HuH-7 (cell line): ENCODE data around the gene LENEP.

Source experiments
- DNase-seq: peaks from one replicate; pipeline ENCODE4 v3.0.0; 2011; ENCODE audit warnings: low spot score

The LENEP gene

DNA sequence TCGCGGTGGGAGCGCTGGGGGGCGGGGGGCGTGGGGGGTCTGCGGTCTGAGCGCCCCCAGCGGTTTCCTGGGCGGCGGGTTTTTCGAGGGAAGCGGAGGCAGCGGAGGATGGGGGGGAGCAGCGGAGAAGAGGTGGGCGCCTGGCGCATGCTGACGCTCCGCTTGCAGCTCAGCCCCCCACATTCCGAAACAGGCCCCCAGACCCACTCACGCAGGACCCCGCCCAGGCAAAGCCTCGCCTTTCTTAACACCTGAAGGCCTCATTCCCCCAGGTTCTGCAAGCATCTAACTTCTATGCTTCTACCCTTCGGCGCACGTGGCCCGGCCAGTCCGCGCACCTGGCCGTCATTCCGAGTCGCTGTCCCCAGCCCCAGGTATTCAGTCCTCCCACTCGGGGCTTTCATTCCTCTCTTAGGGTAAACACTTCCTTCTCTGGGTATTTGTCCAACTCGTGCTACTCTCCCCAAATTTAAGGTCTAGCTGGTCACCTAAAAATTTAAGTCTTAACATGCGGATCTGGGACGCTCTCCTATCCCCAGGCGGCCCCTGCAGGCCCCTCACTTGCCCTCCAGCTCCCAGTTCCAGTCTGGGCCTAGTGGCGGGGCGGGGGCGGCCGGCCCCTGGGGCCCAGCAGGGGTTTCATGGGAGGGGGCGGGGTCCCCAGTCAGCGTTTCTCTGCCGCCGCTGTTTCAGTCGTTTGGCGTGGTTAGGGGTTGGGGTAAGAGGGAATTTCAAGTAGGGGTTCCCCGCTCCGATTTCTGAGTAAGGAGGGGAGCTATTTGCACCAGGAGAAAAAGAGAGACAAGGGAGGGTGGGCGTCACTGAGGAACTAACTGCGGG is 6.4 kb downstream of the LENEP start:
- peak; percentile 79 for DNase-seq

DNA sequence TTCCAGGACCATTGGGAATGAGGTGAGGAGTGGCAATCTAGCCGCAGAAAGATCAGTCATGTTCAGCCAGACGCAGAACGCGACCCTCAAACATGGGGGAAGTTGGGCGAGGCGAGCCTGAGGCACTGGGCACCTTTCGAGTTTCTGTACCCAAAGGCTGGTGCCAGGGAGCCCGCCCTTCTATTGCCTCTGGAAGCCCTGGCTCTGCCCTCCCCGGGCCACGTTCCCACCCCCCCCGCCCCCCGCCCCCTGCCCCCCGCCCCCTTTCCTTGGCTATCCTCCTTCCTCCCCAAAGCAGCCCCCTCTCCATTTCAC is 7.0 kb downstream of the LENEP start:
- DNase-seq = peak; percentile 54

DNA sequence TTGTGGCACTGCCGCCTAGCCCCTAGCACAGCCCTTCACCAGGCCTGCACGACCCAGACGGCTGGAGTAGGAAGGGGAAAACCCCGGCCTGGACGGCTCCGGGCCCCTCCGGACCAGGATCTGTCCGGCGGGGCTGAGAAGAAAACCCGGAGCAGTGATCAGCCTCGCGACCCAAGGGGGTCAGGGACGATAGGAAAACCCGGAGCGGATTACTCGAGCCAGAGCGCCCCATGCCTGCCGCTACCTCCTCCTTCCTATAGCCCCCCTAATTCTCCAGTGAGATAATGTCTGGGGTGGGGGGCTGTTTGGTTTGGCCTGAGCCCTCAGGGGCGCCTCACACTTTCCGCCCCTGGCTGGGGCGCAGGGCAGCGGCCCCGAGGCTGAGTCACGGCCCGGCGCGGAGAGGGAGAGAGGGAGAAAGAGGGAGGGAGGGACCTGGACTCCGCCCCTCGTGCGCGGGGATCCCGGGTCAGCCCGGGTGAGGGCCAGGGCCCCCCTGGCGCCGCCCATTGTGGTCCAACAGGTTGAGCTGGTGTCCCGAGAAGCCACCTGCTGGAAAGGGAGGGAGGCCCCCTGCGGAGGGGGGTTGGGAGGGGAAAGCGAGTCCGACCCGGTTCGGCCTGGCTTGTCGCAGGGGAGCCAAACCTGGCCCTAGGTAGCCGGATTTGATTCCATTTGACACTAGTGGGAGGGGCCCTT is 7.5 kb downstream of the LENEP start:
- DNase-seq = peak; percentile 97

DNA sequence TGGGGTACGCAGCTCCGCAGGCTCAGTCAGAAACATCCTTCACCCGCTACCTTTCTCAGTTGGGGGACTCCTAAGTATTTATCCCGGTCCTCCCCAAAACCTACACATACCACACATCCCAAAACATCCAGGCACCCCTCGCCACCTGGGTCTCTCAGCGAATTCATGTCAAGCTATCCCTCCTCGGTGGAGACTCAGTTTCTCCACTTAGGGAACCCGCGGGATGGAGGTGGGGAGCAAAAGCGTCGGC is 8.0 kb downstream of the LENEP start:
- peak; percentile 50 for DNase-seq

DNA sequence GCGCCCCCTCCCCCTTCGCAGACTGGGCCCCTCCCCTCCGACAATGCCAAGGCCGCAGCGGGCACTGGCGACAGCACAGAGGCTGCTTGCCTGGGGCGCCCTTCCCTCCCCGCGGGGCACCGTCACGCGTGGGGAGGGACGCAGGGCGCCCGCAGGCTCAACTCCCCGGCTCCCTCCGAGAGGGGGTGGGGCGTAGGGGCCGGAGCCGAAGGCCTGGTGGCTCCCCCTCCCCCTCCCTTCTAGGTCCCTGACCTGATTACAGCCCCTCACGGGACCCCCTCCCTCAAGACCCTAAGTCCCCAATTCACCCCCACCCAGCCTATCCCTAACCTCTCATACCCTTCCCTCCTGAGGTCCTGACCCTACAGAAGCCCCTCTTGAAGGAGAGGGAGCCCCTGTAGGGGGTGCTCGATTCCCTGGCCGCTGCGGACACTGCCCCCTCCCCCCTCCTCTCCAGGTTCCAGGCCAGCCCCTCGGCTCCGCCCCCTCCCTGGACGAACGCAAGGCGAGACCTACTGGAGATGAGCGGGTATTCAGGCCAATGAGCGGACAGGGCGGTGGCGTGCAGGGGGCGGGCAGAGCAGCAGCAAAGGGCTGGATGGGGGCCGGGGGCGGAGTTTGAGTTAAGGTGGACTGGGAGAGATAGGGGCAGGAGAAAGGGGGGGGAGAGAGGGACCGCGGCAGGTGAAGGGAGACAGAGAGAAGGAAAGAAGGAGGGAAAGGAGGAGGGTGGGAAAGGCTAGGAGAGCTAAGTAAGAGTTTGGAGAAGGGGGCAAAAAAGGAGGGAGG is 8.5 kb downstream of the LENEP start:
- DNase-seq = peak; percentile 99

DNA sequence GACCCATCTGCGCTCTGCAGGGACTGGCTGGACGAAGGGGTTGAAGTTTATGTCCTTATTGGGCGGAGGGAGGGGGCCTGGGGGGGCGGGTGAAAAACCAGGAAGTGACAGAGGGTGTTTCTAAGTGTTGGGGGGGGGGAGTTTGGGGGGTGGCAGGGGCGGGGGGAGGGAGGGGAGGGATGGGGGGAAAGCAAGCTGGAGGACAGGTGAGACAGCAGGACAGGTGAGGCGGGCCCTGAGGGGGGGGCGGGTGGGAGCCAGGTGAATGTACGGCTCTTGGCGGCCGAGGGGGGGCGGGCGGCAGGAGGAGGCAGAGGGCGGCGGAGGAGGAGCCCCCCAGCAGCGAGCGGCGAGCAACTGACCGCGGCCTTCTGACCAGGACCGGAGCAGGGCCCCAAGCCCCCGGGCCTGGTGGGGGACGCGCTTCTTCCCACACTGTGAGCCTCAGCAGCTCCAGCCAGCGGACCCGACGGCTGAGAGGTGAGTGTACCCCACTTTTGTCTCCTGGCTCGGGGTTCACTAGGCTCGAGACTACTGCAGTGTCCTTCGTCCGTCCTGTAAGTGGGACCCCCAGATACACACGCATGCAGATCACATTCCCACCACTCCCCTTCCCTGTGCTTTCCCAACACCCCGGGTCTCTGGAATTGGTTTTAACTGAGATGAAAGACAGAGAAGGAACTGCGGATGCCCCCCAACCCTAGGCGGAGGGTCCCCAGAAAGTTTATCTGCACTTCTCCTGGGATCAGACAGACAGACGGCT is 9.3 kb downstream of the LENEP start, which contains the start of gene ZBTB7B:
TSS of gene ZBTB7B (plus strand) at position 339 of the 763 bp plus-strand sequence. CDS start 11,859 bp downstream, outside the sequence.
- DNase-seq = peak; percentile 71

DNA sequence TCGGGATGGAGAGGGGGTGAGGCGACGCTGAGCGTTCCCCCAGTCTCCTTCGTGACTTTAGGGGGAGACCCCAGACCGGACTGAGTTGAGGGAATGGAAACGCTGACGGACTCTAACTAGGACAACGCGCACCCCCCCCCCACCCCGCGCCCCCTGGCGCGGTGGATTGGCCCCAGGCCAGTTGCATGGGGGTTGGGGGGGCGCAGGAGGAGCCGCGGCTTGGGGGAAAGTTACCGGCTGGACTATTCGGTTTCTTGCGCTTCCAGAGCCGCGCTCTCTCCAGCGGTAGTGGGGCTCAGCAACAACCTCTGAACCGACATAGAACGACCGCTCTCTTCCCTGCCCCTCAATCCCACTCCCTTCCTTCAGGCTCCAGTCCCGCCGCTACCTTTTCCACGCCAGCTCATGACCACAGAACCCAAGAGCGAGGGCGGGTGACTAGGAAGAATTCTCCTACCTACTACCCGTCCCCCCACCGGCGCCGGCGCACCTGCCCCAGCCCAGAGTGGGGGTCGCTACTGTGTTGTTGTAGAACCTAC is 9.9 kb downstream of the LENEP start:
- no peak for DNase-seq

DNA sequence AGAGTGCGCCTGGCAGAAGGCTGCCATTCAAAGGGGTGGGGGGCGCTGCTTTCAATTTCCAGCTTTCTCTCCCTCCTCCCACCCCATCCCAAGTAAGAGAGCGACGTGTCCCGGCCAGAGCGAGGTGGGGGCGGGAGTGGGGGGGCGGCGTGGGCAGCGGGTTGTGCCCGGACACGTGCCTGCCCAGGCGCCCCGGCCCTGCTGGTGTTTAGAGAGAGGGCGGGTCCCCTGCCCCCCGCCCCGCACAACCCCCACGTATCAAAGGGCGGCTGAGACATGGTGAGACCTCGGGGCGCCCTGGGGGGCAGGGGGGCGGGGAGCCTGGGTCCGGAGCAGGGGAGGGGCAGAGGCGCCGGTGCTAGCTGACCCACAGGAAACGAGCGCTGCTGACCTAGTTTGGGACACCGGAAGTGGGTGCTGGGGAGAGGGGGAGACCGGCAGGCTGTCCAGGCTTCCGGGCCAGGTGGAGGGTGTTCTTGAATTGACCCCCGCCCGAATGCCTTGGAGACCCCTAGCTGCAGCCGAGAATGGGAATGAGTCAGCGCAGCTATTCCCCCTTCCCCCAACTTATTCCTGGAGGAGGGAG is 10.5 kb downstream of the LENEP start:
- peak; percentile 79 for DNase-seq

DNA sequence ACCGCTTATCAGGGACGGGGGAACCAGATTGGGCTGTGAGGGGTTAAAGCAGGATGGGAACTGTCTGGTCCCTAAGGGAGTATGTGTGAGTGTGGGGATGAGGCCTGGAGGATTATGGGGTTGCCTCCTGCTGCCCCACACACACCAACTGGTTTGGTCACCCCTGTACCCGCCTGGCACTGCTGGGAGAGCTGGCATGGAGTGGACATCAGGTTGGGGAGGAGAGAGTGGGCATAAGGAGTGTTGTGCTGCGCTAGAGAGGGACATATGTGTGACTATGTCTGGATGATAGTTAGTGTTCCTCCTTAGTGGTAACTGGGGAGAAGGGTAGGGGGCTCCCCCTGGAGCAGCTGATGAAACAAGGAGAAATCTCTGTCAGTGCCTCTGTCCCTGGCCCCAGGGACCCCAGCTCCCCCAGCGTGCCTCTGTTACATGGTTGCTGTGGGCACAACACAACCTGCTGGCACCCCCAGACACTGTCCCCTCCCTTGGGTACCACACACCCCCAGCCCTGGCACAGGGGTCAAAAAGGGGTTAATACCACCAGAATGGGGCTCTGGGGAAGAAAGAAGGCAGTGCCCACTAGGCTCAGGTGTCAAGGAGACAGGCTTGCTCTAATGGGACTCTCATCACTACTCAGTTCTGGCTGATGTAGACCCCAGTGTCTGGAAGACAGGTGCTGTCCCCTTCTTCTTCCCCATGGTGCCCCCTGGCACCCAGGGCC is 11.1 kb downstream of the LENEP start:
- no peak for DNase-seq

DNA sequence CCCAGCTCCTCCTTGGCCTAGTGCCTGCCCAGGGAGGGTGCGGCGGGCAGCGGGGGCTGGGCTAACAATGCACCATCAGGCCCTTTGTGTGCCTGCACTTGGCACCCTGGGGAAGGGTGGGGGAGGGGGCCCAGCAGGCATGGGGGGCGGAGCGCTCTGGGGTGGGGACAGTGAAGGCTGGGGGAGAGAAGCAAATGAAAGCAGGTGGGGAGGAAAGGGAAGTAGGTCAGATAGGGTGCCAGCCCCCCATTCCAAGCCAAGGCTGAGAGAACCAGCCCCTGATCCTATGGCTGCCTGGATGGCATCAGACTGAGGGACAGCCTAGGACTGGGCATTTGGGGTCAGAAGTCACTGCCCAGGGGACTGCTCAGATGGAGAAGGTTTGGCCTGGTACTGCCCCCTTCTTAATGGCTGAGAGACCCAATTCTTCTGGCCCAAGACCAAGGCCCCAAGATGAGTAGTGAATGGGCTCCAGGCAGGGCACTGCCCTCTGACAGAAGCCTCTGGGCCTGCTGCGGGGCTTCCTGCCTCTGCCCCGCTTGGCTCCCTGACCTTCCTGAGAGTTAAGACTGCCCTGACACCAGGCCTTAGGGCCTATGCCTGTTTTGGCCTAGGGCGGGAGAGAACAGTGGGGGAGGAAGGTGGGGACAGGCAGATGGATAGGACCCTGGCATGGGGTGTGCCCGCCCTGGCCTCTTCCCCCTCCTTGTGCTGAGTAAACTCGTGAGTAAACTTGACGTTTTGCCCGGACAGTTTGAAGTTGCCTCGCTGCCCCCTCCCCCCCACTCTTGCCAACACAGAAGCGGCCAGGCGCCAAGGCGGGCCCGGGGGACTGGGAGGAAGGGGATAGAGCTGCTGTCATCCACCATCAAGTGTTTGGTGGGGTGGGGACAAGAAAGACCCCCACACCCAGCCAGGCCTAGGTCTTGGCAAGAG is 12.0 kb downstream of the LENEP start:
- DNase-seq = no peak

DNA sequence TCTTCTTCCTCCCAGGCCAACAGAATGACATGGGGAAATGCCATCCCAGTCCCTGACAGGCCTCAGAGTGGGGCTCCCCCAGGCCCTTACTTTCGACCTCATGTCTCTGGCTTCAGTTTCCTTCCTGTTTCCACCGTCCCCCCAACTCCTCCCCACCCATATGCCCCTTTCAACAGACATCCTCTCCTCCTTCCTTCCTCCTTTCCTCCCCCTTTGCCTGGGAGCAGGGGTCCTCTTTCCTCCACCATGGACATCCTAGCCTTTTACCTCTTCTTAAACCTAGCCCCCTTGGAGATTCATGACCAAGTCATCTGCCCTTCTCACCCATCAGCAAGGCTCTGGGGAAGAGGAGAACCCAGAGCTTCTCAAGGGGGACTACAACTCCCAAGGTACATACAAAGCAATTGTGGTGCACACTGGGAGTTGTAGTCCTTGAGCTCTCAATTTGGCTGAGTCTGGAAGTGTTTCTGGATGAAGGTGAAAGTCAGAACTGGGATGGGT is 13.3 kb downstream of the LENEP start:
- peak; percentile 55 for DNase-seq

DNA sequence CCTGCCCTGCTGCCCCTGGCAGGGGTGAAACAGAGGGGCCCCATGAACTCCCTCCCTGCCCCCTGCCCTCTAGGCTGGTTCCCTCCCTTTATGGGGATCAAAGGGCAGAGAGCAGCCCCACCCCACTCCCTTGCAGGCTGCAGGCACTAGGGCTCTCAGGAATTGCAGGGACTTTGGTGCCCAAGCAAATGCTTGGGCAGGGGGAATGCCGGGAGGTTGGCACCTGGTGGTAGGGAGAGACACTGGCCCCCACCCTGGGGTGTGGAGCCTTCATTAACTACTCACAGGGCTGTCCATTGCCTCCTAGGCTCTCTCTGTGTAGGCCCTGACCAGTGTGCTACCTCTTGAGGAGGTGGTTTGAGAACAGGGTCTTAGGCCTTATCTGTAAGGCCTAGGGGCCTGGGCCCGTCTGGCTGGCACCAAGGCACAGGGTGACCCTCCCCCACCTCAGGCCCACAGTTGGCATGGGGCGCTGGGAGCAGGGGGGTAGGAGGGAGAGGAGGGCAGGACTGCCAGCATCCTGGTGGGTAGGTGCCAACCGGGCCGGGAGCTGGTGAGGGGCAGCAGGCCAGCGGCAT is 14.0 kb downstream of the LENEP start:
- no peak for DNase-seq

DNA sequence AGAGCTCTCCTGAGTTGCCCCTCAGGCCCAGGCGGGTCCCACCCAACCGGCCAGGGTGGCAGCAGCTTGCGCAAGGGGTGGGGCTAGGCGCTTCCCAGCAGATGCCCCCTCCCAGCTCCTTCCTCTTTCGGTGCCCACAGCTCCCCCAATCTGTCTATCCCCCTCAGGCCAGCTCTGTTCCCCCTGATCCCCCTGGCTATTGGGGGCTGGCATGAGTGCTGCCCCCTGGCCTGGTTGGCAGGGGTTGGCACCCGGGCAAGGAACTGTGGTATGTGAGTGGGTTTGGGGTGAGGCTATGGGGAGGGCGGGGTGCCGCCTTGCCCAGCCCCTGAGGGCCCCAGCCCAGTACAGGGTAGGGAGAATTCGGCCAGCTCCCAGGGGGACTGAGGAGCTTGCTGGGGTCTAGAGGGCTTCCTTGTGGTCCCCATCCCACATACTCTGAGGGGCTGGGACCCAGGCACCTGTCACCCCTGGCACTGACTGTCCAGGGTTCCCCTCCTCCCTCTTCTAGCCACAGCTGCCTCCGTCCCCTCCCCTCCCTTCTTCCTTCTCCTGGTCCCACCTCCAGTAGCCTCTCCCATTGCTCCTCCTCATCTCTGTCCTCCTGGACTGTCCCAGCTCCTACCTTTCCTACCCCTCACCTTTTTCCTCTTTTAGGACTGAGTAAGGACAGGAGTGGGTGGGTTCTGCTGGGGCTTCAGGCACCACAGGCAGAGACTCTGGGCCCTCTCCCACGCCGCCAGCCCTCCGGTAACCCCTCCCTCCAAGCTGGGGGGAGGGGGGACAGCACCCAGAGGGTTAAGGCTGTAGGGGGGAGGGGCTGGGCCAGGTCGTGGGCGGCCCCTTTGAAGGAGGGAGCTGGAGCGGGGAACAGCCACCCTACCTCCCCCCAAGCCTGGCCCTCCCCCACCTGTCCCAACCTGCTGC is 14.9 kb downstream of the LENEP start:
- no peak for DNase-seq

DNA sequence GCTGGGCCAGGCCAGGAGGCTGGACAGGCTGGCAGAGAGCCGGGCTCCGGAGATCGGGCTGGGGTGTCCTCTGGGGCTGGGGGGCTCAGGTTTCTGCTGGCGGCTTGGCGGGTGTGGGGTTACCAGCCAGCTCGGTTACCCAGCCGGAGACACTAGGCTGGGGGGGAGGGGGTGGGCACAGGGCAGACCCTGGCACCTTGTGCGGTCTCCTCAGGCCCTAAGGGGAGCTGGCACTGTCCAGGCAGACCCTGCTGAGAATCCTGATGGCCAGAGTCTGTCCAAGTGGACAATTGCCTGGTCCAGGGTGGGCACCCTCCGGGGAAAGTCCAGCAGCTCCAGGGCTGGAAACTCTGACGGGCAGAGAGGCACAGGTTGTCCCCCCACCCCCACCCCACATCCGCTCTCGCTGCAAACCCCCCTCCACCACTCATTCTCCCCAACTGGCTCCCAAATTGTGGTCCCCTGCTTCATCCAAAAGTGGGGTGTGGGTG is 15.9 kb downstream of the LENEP start:
- DNase-seq = no peak

DNA sequence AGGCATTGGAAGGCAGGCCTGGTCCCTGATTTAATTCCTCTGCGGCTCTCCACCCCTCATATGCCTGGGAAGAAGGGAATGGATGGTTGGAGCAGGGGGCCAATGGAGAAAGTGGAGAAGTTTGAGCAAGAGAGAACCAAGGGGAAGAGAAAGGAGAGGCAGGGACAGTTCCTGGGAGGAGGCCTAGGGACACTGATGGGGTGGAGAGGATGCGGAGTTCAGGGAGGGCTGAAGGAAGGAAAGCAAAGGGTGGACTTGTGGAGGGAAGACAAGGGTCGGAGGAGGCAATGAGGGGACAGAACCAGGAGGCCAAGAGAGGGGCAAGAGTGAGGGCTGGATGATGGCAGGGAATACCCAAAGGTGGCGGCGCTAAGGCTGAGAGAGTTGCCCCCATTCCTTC is 16.4 kb downstream of the LENEP start:
- no peak for DNase-seq

DNA sequence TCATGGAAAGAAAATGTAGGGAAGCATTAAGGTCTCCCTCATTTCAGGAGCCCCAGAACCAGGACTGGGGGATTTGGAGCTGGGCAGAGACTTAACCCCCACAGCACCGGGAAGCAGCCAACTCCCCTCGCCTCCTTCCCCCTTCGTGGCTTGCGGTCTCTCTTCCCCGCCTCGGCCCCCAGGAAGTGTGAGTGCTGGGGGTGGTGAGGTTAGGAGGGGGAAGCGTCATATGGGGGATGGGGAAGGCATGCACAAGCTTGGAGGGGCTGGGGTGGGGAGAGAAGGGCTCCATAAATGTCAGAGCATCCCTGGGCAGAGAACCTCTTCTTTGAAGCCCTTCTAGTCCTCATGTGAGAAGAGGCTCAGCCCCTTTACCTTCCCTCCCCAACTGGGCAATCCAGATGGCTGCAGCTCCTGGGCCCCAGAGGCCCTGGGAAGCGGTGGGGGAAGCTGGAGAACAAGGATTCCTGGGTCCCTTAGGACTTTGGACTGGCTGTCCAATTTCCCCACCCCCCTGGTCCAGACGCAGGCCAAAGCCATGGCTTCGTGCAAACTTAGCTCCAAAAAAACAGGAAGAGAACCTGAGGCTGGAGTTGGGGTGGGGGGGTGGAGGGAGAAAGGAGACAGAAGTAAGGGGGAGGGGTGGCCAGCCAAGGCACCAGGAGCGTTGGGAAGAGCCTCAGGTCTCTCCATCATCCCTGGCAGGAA is 17.0 kb downstream of the LENEP start:
- DNase-seq = no peak

DNA sequence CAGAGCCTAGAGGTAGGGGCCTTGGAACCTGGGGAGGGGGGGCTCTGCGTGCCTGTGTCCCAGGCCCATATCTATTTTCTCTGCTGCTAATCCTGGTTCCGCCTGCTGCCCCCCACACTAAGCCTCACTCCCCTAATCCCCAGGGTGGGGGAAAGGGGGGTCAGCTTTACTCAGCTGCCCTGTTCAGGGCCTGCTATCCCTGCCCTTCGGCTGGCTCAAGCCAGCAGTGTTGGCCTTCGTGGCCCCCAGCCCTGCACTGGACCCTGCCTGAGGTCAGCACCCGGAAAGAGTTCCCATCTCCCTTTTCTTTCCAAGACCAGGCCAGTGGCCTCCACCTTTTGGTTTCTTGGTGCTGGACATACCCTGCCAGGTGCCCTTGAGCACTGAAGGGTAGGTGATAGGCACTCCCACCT is 17.6 kb downstream of the LENEP start:
- DNase-seq = no peak
